GM19025 (cell line): ENCODE results near the gene SETBP1.

Experiments
- ATAC-seq: cut with Tn5 transposase; IDR thresholded peaks from one replicate; pipeline ENCODE4 v1.9.1; 2021; ENCODE audit warnings: mild to moderate bottlenecking, low read depth, moderate library complexity; ENCODE audit not compliant: unreplicated experiment

The SETBP1 gene

GRCh38 chr18:44834867-44835469, 154.3 kb downstream of the SETBP1 start:
- no peak for ATAC-seq

GRCh38 chr18:44835703-44836102, 155.0 kb downstream of the SETBP1 start:
- ATAC-seq, result no peak

GRCh38 chr18:44836263-44836662, 155.6 kb downstream of the SETBP1 start:
- no peak for ATAC-seq

- no peak for ATAC-seq
Observed at GRCh38 chr18:44837482-44838180, 156.9 kb downstream of the SETBP1 start.

- ATAC-seq, result peak; percentile 94
Observed at GRCh38 chr18:44838971-44839666, 158.4 kb downstream of the SETBP1 start.

GRCh38 chr18:44840058-44840790, 159.5 kb downstream of the SETBP1 start:
- ATAC-seq, result no peak

- ATAC-seq, result no peak
Observed at GRCh38 chr18:44841221-44841620, 160.5 kb downstream of the SETBP1 start.

GRCh38 chr18:44841752-44842587, 161.3 kb downstream of the SETBP1 start:
- ATAC-seq, result no peak

GRCh38 chr18:44842588-44843412, 162.1 kb downstream of the SETBP1 start:
- ATAC-seq, result no peak

GRCh38 chr18:44844486-44844885, 163.8 kb downstream of the SETBP1 start:
- no peak for ATAC-seq

GRCh38 chr18:44846450-44846849, 165.8 kb downstream of the SETBP1 start:
- ATAC-seq, result no peak

GRCh38 chr18:44848644-44849335, 168.1 kb downstream of the SETBP1 start:
- ATAC-seq, result no peak

- no peak for ATAC-seq
Observed at GRCh38 chr18:44849361-44849760, 168.7 kb downstream of the SETBP1 start.

GRCh38 chr18:44850001-44850400, 169.3 kb downstream of the SETBP1 start:
- ATAC-seq, result no peak

- no peak for ATAC-seq
Observed at GRCh38 chr18:44851856-44852621, 171.4 kb downstream of the SETBP1 start.

- no peak for ATAC-seq
Observed at GRCh38 chr18:44852818-44853217, 172.1 kb downstream of the SETBP1 start.

- ATAC-seq, result no peak
Observed at GRCh38 chr18:44853430-44853829, 172.7 kb downstream of the SETBP1 start.

- ATAC-seq, result no peak
Observed at GRCh38 chr18:44855681-44856080, 175.0 kb downstream of the SETBP1 start.
